Ovary (tissue), 9 donors: Measurements from ENCODE around the gene EHHADH. TPM values are rescaled to one million over a fixed set of nuclear protein-coding genes. Genes with fewer than 3 reads are reported as not detected.
"Not testable (repeated sequence)": the region's sequence is repeated elsewhere in the genome, so short reads cannot be mapped to it uniquely, and the experiment has no call there.

Source experiments
- DNase-seq, 5 donors: peaks; one replicate each; pipeline ENCODE4 v3.0.0-alpha.2; 2019 to 2020
- H3K27ac ChIP-seq, 2 donors: fragments of 200-600 bp; one replicate each; pipeline versions ENCODE4 v1.5.1 to v1.8.0; 2019 to 2022
- H3K27me3 ChIP-seq: fragments of 200-600 bp; one replicate; pipeline ENCODE4 v1.8.0; 2022
- H3K36me3 ChIP-seq: fragments of 200-600 bp; sonication (generic); one replicate; pipeline ENCODE4 v1.5.1; 2019
- H3K4me1 ChIP-seq: one replicate; pipeline ENCODE4 v1.8.1; 2013; ENCODE audit warnings: mild to moderate bottlenecking, moderate library complexity; ENCODE audit not compliant: insufficient read depth
- H3K4me3 ChIP-seq: fragments of 200-600 bp; sonication (generic); one replicate; pipeline ENCODE4 v1.5.1; 2017
- H3K9me3 ChIP-seq, 2 donors: fragments of 200-600 bp in 1 of 2; sonication (generic) in 1 of 2; one replicate each; pipeline versions ENCODE4 v1.5.1 to v1.8.1; 2013 to 2019; ENCODE audit warnings: mild to moderate bottlenecking in 1 of 2, moderate library complexity in 1 of 2
- EP300 ChIP-seq: sonication (generic); formaldehyde crosslinking; IDR thresholded peaks from one replicate; pipeline ENCODE4 v1.6.1; 2017; ENCODE audit warnings: antibody characterized with exemption
- POLR2A ChIP-seq: fragments of 450-650 bp; IDR thresholded peaks from one replicate; pipeline ENCODE4 v1.6.1; 2017; ENCODE audit warnings: antibody characterized with exemption, mild to moderate bottlenecking, moderate library complexity
- WGBS, 3 donors: extraction: QIAGEN DNeasy Blood & Tissue Kit in 1 of 3; methylation state at CpG; one replicate each; pipeline versions ENCODE4 v1.1.5 to v1.1.7; 2013 to 2017; 5-methylcytosine and 5-hydroxymethylcytosine counted together
- intact Hi-C, 4 donors: fragments of 100-400 bp; cut with DNase I; formaldehyde crosslinking; loops; one replicate each; pipeline versions ENCODE4 v1.11.0 to v1.15.1; 2022 to 2023
- polyA plus RNA-seq, 2 donors: library from polyadenylated mRNA; stranded (reverse); fragments of 200-250 nt in 1 of 2; fragments of 350-450 nt in 1 of 2; fragmentation: Illumina TruSeq in 1 of 2; extraction: RNeasy Lipid Tissue Mini Kit (QIAGEN cat#74804) in 1 of 2; gene quantifications; one replicate each; pipeline ENCODE4 v1.2.3, GENCODE V29; 2013 to 2014
- total RNA-seq, 7 donors: library from RNA; depleted of rRNA in 2 of 7; stranded (reverse); fragments of >200 nt in 2 of 7; fragmentation: NEBNext Ultra II Directional in 3 of 7; extraction: Animal tissue kit (Norgen Biotek cat#: 25700) in 3 of 7; gene quantifications; one replicate each; pipeline versions ENCODE4 v1.1.0 to v1.2.4, GENCODE V29; 2016 to 2023
- TF ChIP-seq, protein P1 (sequence below), 3 donors: fragments of 450-650 bp in 2 of 3; fragments of 200-600 bp in 1 of 3; IDR thresholded peaks; one replicate each; pipeline versions ENCODE4 v1.5.1 to v1.8.0; 2016 to 2022; ENCODE audit warnings: antibody characterized with exemption in 3 of 3, mild to moderate bottlenecking in 1 of 3
- donor health status: DM: no; HTN: no; CAD: no; lungs with moderate emphysema.
- donor health status: DM: no; HTN: no; CAD: no.
- donor health status: Bipolar disorder and iron deficiency.
- donor health status: DM: yes; HTN: yes; CAD: no.
- donor health status: DM: no; HTN: no; CAD: no.
- donor health status: DM: yes; HTN: yes; CAD: no.

Gene EHHADH
- total and polyA plus RNA-seq, 9 donors, result 1.4 to 6.9 (median 2.9) TPM

DNA sequence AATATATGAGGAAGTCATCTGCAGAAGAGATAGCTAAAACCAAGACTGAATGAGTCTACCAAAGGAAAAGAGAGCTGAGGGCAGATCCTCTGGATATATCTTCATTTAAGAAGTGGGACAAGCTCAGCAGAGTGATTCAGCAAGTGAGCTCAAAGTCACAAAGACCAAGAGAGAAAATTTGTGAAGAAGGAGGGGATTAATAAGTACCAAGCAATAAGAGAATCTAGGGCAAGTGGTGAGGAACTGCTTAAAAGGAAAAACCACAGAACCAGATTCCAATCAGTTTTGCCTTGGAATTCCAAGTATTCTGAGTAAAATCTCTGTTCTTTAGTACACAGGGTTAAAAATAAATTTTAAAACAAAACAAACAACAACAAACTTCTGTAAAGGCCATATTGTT is 3.6 kb downstream of the EHHADH start:
- no peak for DNase-seq
- Histone ChIP-seq H3K27me3 (no peaks in the 10 kb centered on the region), H3K4me1 (no peaks in the 10 kb centered on the region), H3K4me3 (no peak overlapping the region), H3K36me3 (no peaks in the 10 kb centered on the region), H3K27ac (no peak overlapping the region), H3K9me3 (no peaks in the 10 kb centered on the region)
- TF ChIP-seq EP300 (no peak), POLR2A (no peak)
- TF ChIP-seq, protein P1, sequence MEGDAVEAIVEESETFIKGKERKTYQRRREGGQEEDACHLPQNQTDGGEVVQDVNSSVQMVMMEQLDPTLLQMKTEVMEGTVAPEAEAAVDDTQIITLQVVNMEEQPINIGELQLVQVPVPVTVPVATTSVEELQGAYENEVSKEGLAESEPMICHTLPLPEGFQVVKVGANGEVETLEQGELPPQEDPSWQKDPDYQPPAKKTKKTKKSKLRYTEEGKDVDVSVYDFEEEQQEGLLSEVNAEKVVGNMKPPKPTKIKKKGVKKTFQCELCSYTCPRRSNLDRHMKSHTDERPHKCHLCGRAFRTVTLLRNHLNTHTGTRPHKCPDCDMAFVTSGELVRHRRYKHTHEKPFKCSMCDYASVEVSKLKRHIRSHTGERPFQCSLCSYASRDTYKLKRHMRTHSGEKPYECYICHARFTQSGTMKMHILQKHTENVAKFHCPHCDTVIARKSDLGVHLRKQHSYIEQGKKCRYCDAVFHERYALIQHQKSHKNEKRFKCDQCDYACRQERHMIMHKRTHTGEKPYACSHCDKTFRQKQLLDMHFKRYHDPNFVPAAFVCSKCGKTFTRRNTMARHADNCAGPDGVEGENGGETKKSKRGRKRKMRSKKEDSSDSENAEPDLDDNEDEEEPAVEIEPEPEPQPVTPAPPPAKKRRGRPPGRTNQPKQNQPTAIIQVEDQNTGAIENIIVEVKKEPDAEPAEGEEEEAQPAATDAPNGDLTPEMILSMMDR (IDR thresholded peaks at IDR 0.05), result no peak
- intact Hi-C loops, result no loop called here

DNA sequence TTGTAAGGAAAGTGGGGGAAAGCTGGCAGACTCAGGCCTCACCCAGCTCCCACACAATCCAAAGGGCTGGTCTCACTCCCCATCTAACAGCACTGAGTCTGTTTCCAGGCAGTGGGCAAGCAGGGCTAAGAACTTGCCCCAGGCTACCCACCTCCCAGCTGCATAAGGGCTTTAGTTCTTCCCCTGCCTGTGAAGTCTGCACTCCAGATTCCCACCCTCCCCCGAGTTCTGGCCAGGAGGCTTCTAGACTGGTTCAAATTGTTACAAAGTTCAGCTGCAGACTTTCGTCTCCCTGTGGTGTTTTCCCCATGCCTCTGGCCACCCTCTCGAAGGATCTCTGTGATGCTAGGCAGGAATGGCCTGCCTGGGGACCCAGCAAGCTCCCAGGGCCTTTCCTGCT is 11.2 kb downstream of the EHHADH start:
- Histone ChIP-seq H3K4me3 (no peak overlapping the region), H3K27ac (no peak overlapping the region), H3K9me3 (no peaks in the 10 kb centered on the region), H3K27me3 (no peaks in the 10 kb centered on the region), H3K4me1 (no peaks in the 10 kb centered on the region), H3K36me3 (no peaks in the 10 kb centered on the region)
- WGBS, 3 donors, result 93 to 96% (median 96%) methylated on average over 3 of the region's 3 CpGs
- TF ChIP-seq, protein P1 (IDR thresholded peaks at IDR 0.05), result no peak
- TF ChIP-seq POLR2A (no peak), EP300 (no peak)
- DNase-seq, result no peak
- intact Hi-C loops, result no loop called here

DNA sequence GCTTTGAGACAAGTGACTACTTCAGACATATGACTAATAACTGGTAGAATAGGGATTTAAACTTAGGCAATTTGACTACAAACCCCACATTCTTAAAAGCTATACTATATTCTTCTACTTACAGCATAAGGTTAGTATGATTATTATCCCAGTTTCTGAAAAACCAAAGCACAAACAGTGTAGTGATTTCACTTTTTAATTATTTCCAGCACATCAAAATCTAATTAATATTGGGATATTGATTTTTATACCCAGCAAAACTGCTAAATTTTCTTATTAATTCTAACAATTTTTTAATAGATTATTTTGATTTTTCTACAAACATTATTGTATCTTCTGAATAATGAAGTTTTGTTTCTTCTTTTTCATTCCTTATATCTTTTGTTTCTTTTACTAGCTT is 16.9 kb downstream of the EHHADH start:
- TF ChIP-seq, protein P1 (IDR thresholded peaks at IDR 0.05), result no peak
- TF ChIP-seq POLR2A, result no peak
- TF ChIP-seq EP300, result no peak
- H3K9me3 ChIP-seq, result no peaks in the 10 kb centered on the region
- H3K27ac ChIP-seq, result no peak overlapping the region
- no peak overlapping the region for H3K4me3 ChIP-seq
- no peak for DNase-seq
- no peaks in the 10 kb centered on the region for H3K27me3 ChIP-seq
- no peaks in the 10 kb centered on the region for H3K36me3 ChIP-seq
- H3K4me1 ChIP-seq, result no peaks in the 10 kb centered on the region
- intact Hi-C loops, result no loop called here

DNA sequence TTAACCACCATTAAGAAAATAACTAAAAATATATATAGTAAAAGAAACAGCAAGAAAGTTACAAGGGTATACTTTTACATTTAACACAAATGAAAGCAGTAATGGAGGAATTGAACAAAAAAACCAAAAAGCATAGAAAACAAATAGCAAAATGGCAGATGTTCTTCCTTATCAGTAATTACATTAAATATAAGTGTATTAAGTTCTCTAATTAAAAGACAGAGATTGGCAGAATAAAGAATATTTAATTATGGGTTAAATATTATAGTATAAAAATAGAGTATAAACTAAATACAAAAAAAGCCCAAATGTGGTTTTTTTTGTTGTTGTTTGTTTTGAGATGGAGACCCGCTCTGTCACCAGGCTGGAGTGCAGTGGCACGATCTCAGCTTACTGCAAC is 20.5 kb downstream of the EHHADH start:
- Histone ChIP-seq H3K27ac (no peak overlapping the region), H3K27me3 (no peaks in the 10 kb centered on the region), H3K9me3 (no peaks in the 10 kb centered on the region), H3K4me1 (no peaks in the 10 kb centered on the region), H3K4me3 (no peak overlapping the region), H3K36me3 (no peaks in the 10 kb centered on the region)
- WGBS, 3 donors, result 96 to 99% (median 97%) methylated on average over 2 of the region's 2 CpGs
- intact Hi-C loops, result no loop called here
- TF ChIP-seq EP300, result no peak
- no peak for TF ChIP-seq POLR2A
- TF ChIP-seq, protein P1 (IDR thresholded peaks at IDR 0.05), result no peak
- DNase-seq, result no peak

DNA sequence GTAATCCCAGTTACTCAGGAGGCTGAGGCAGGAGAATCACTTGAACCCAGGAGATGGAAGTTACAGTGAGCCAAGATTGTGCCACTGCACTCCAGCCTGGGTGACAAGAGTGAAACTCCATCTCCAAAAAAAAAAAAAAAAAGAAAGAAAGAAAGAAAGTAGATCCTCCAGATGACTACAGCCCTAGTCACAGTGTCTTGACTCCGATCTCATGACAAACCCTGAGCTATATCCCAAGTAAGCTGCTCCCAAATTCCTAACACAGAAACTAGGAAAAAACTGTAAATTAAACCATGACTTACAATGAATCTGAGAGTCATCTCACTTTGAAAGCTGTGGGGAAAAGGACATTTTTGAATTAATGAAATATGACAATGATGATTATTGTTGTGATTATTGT is 27.3 kb downstream of the EHHADH start:
- intact Hi-C loops, H3K4me1 ChIP-seq, H3K4me3 ChIP-seq, H3K27me3 ChIP-seq, H3K27ac ChIP-seq, DNase-seq, H3K9me3 ChIP-seq, H3K36me3 ChIP-seq: not testable (repeated sequence)
- 96 to 100% (median 96%) methylated on average over 1 of the region's 1 CpG for WGBS, 3 donors
